Measurements from ENCODE around the gene PRRG2. TPM values are rescaled to one million over a fixed set of nuclear protein-coding genes. Genes with fewer than 3 reads are reported as not detected.

The PRRG2 gene
- total and polyA plus RNA-seq, 2 donors = 2.2 to 5.5 TPM

- Histone ChIP-seq H3K4me3 (ENCODE audit: low read length in 2 of 2) (peak overlapping the region in 1 of 2 donors; percentile 55), H3K36me3 (ENCODE audit: control insufficient read depth in 2 of 2, insufficient read depth in 2 of 2, low read length in 1 of 2) (peaks cover 17% of the 10 kb centered on the region in 2 donors), H3K9me3 (ENCODE audit: control insufficient read depth in 2 of 2, insufficient read depth in 1 of 2, low read length in 1 of 2) (no peaks in the 10 kb centered on the region), H3K27ac (ENCODE audit: low read depth in 1 of 2, low read length in 1 of 2) (no peak overlapping the region), H3K27me3 (ENCODE audit: control insufficient read depth in 2 of 2, insufficient read depth in 1 of 2, low read length in 1 of 2) (no peaks in the 10 kb centered on the region), H3K4me1 (ENCODE audit: control insufficient read depth in 2 of 2, insufficient read depth in 2 of 2, low read length in 2 of 2) (peaks cover 7 to 23% of the 10 kb centered on the region in 2 donors)
- no peak for DNase-seq (ENCODE audit: low read depth in 6 of 9, low spot score in 9 of 9)
- 97% methylated on average over 4 of the region's 4 CpGs for WGBS
Observed at GRCh38 chr19:49579193-49579592, 1.9 kb upstream of the PRRG2 start.

- Histone ChIP-seq H3K27me3 (ENCODE audit: control insufficient read depth in 2 of 2, insufficient read depth in 1 of 2, low read length in 1 of 2) (no peaks in the 10 kb centered on the region), H3K9me3 (ENCODE audit: control insufficient read depth in 2 of 2, insufficient read depth in 1 of 2, low read length in 1 of 2) (no peaks in the 10 kb centered on the region), H3K27ac (ENCODE audit: low read depth in 1 of 2, low read length in 1 of 2) (peak overlapping the region; percentile 1 to 38), H3K36me3 (ENCODE audit: control insufficient read depth in 2 of 2, insufficient read depth in 2 of 2, low read length in 1 of 2) (peaks cover 12 to 13% of the 10 kb centered on the region in 2 donors), H3K4me3 (ENCODE audit: low read length in 2 of 2) (peak overlapping the region; percentile 55 to 73), H3K4me1 (ENCODE audit: control insufficient read depth in 2 of 2, insufficient read depth in 2 of 2, low read length in 2 of 2) (peaks cover 7 to 19% of the 10 kb centered on the region in 2 donors)
- 2% methylated on average over 8 of the region's 8 CpGs for WGBS
- DNase-seq (ENCODE audit: low read depth in 6 of 9, low spot score in 9 of 9) = no peak
Observed at GRCh38 chr19:49579947-49580263, 1.2 kb upstream of the PRRG2 start.

- H3K4me3 ChIP-seq (ENCODE audit: low read length in 2 of 2) = peak within 1 kb of the TSS; percentile 55 to 73
- no peaks in the 10 kb centered on the region for H3K9me3 ChIP-seq (ENCODE audit: control insufficient read depth in 2 of 2, insufficient read depth in 1 of 2, low read length in 1 of 2)
- peaks cover 7 to 9% of the 10 kb centered on the region in 2 donors for H3K36me3 ChIP-seq (ENCODE audit: control insufficient read depth in 2 of 2, insufficient read depth in 2 of 2, low read length in 1 of 2)
- peaks cover 7 to 19% of the 10 kb centered on the region in 2 donors for H3K4me1 ChIP-seq (ENCODE audit: control insufficient read depth in 2 of 2, insufficient read depth in 2 of 2, low read length in 2 of 2)
- WGBS = 3% methylated on average over 31 of the region's 31 CpGs
- no peaks in the 10 kb centered on the region for H3K27me3 ChIP-seq (ENCODE audit: control insufficient read depth in 2 of 2, insufficient read depth in 1 of 2, low read length in 1 of 2)
- DNase-seq (ENCODE audit: low read depth in 6 of 9, low spot score in 9 of 9) = peak; percentile 93 to 98 (median 96)
- H3K27ac ChIP-seq (ENCODE audit: low read depth in 1 of 2, low read length in 1 of 2) = peak within 1 kb of the TSS; percentile 38 to 54
Observed at GRCh38 chr19:49580264-49581006, 681 bp upstream of the PRRG2 start, which contains the start of gene NOSIP. Gene NOSIP (minus strand): TSS chr19:49580556. CDS start chr19:49560691, 19,865 bp downstream.

GRCh38 chr19:49583239-49583638 is 2.1 kb downstream of the PRRG2 start:
- no peaks in the 10 kb centered on the region for H3K27me3 ChIP-seq (ENCODE audit: control insufficient read depth in 2 of 2, insufficient read depth in 1 of 2, low read length in 1 of 2)
- WGBS = 81% methylated on average over 2 of the region's 2 CpGs
- H3K4me3 ChIP-seq (ENCODE audit: low read length in 2 of 2) = no peak overlapping the region
- H3K27ac ChIP-seq (ENCODE audit: low read depth in 1 of 2, low read length in 1 of 2) = no peak overlapping the region
- no peaks in the 10 kb centered on the region for H3K36me3 ChIP-seq (ENCODE audit: control insufficient read depth in 2 of 2, insufficient read depth in 2 of 2, low read length in 1 of 2)
- H3K9me3 ChIP-seq (ENCODE audit: control insufficient read depth in 2 of 2, insufficient read depth in 1 of 2, low read length in 1 of 2) = no peaks in the 10 kb centered on the region
- DNase-seq (ENCODE audit: low read depth in 6 of 9, low spot score in 9 of 9) = no peak
- peaks cover 7 to 19% of the 10 kb centered on the region in 2 donors for H3K4me1 ChIP-seq (ENCODE audit: control insufficient read depth in 2 of 2, insufficient read depth in 2 of 2, low read length in 2 of 2)

- no peak for DNase-seq (ENCODE audit: low read depth in 6 of 9, low spot score in 9 of 9)
- Histone ChIP-seq H3K4me3 (ENCODE audit: low read length in 2 of 2) (no peak overlapping the region), H3K27ac (ENCODE audit: low read depth in 1 of 2, low read length in 1 of 2) (no peak overlapping the region), H3K9me3 (ENCODE audit: control insufficient read depth in 2 of 2, insufficient read depth in 1 of 2, low read length in 1 of 2) (no peaks in the 10 kb centered on the region), H3K4me1 (ENCODE audit: control insufficient read depth in 2 of 2, insufficient read depth in 2 of 2, low read length in 2 of 2) (peaks cover 0 to 19% of the 10 kb centered on the region in 2 donors), H3K36me3 (ENCODE audit: control insufficient read depth in 2 of 2, insufficient read depth in 2 of 2, low read length in 1 of 2) (no peaks in the 10 kb centered on the region), H3K27me3 (ENCODE audit: control insufficient read depth in 2 of 2, insufficient read depth in 1 of 2, low read length in 1 of 2) (no peaks in the 10 kb centered on the region)
- 92% methylated on average over 8 of the region's 8 CpGs for WGBS
Observed at GRCh38 chr19:49585023-49585422, 3.9 kb downstream of the PRRG2 start.

GRCh38 chr19:49587227-49587626 is 6.1 kb downstream of the PRRG2 start:
- Histone ChIP-seq H3K4me3 (ENCODE audit: low read length in 2 of 2) (no peak overlapping the region), H3K4me1 (ENCODE audit: control insufficient read depth in 2 of 2, insufficient read depth in 2 of 2, low read length in 2 of 2) (peaks cover 2 to 18% of the 10 kb centered on the region in 2 donors), H3K9me3 (ENCODE audit: control insufficient read depth in 2 of 2, insufficient read depth in 1 of 2, low read length in 1 of 2) (peaks cover 0 to 6% of the 10 kb centered on the region in 2 donors), H3K27ac (ENCODE audit: low read depth in 1 of 2, low read length in 1 of 2) (no peak overlapping the region), H3K27me3 (ENCODE audit: control insufficient read depth in 2 of 2, insufficient read depth in 1 of 2, low read length in 1 of 2) (no peaks in the 10 kb centered on the region), H3K36me3 (ENCODE audit: control insufficient read depth in 2 of 2, insufficient read depth in 2 of 2, low read length in 1 of 2) (no peaks in the 10 kb centered on the region)
- DNase-seq (ENCODE audit: low read depth in 6 of 9, low spot score in 9 of 9) = no peak
- 99% methylated on average over 8 of the region's 8 CpGs for WGBS

- H3K36me3 ChIP-seq (ENCODE audit: control insufficient read depth in 2 of 2, insufficient read depth in 2 of 2, low read length in 1 of 2) = peaks cover 0 to under 1% of the 10 kb centered on the region in 2 donors
- H3K27ac ChIP-seq (ENCODE audit: low read depth in 1 of 2, low read length in 1 of 2) = peak overlapping the region in 1 of 2 donors; percentile 1
- no peaks in the 10 kb centered on the region for H3K27me3 ChIP-seq (ENCODE audit: control insufficient read depth in 2 of 2, insufficient read depth in 1 of 2, low read length in 1 of 2)
- H3K4me1 ChIP-seq (ENCODE audit: control insufficient read depth in 2 of 2, insufficient read depth in 2 of 2, low read length in 2 of 2) = peaks cover 11 to 30% of the 10 kb centered on the region in 2 donors
- peaks cover 0 to 6% of the 10 kb centered on the region in 2 donors for H3K9me3 ChIP-seq (ENCODE audit: control insufficient read depth in 2 of 2, insufficient read depth in 1 of 2, low read length in 1 of 2)
- WGBS = 92% methylated on average over 18 of the region's 18 CpGs
- peak in 1 of 9 donors; percentile 41 for DNase-seq (ENCODE audit: low read depth in 6 of 9, low spot score in 9 of 9)
- no peak overlapping the region for H3K4me3 ChIP-seq (ENCODE audit: low read length in 2 of 2)
Observed at GRCh38 chr19:49588365-49589122, 7.4 kb downstream of the PRRG2 start.

- Histone ChIP-seq H3K36me3 (ENCODE audit: control insufficient read depth in 2 of 2, insufficient read depth in 2 of 2, low read length in 1 of 2) (peaks cover 4 to 10% of the 10 kb centered on the region in 2 donors), H3K4me1 (ENCODE audit: control insufficient read depth in 2 of 2, insufficient read depth in 2 of 2, low read length in 2 of 2) (peaks cover 16 to 38% of the 10 kb centered on the region in 2 donors), H3K27ac (ENCODE audit: low read depth in 1 of 2, low read length in 1 of 2) (peak overlapping the region; percentile 79 to 94), H3K9me3 (ENCODE audit: control insufficient read depth in 2 of 2, insufficient read depth in 1 of 2, low read length in 1 of 2) (peaks cover 0 to 6% of the 10 kb centered on the region in 2 donors), H3K4me3 (ENCODE audit: low read length in 2 of 2) (no peak overlapping the region), H3K27me3 (ENCODE audit: control insufficient read depth in 2 of 2, insufficient read depth in 1 of 2, low read length in 1 of 2) (no peaks in the 10 kb centered on the region)
- 65% methylated on average over 5 of the region's 5 CpGs for WGBS
- peak in 1 of 9 donors; percentile 26 for DNase-seq (ENCODE audit: low read depth in 6 of 9, low spot score in 9 of 9)
Observed at GRCh38 chr19:49589502-49589905, 8.4 kb downstream of the PRRG2 start.
